Activated naive CD4-positive, alpha-beta T cell treated with anti-CD3 and anti-CD28 coated beads, Interleukin-2, amount 10 ng/mL, durations not matched to agents 7 days and 5 days (primary cell): ENCODE data around the gene PRKAA1.
"Not testable (repeated sequence)": the region's sequence is repeated elsewhere in the genome, so short reads cannot be mapped to it uniquely, and the experiment has no call there.

ENCODE experiments used
- CTCF ChIA-PET: fragments of 350-600 bp; sonication (Branson Sonifier 250); formaldehyde crosslinking; loops from one replicate; lab custom pipeline; 2021; ENCODE audit warnings: antibody characterized with exemption; lab: Charles Lee
- DNase-seq: peaks from one replicate; pipeline ENCODE4 v3.0.0-alpha.2; 2020
- H3K27ac Mint-ChIP-seq: one replicate; pipeline ENCODE4 v1.8.0; 2021; ENCODE audit warnings: mild to moderate bottlenecking, moderate library complexity, mixed read lengths
- H3K27me3 Mint-ChIP-seq: one replicate; pipeline ENCODE4 v1.8.0; 2021; ENCODE audit warnings: mild to moderate bottlenecking, mixed read lengths
- H3K36me3 Mint-ChIP-seq: one replicate; pipeline ENCODE4 v1.8.0; 2021; ENCODE audit warnings: mixed read lengths
- H3K4me1 Mint-ChIP-seq: one replicate; pipeline ENCODE4 v1.8.0; 2021; ENCODE audit warnings: mixed read lengths
- H3K4me3 Mint-ChIP-seq: one replicate; pipeline ENCODE4 v1.8.0; 2021; ENCODE audit warnings: mild to moderate bottlenecking, moderate library complexity, mixed read lengths
- H3K9me3 Mint-ChIP-seq: one replicate; pipeline ENCODE4 v1.8.0; 2021; ENCODE audit warnings: mixed read lengths

Gene PRKAA1

GRCh38 chr5:40829748-40830533 is 31.8 kb upstream of the PRKAA1 start:
- H3K4me1 Mint-ChIP-seq, result peaks cover 57% of the 10 kb centered on the region
- H3K27ac Mint-ChIP-seq, result no peak overlapping the region
- no peak for DNase-seq
- no peaks in the 10 kb centered on the region for H3K9me3 Mint-ChIP-seq
- H3K4me3 Mint-ChIP-seq, result no peak overlapping the region
- H3K27me3 Mint-ChIP-seq, result peaks cover 1% of the 10 kb centered on the region
- H3K36me3 Mint-ChIP-seq, result peaks cover 75% of the 10 kb centered on the region
- CTCF ChIA-PET, result no interaction called here

GRCh38 chr5:40828690-40829661 is 30.8 kb upstream of the PRKAA1 start:
- Mint-ChIP-seq H3K27ac (peak overlapping the region; percentile 60), H3K4me1 (peaks cover 51% of the 10 kb centered on the region), H3K9me3 (no peaks in the 10 kb centered on the region), H3K36me3 (peaks cover 68% of the 10 kb centered on the region), H3K27me3 (no peaks in the 10 kb centered on the region), H3K4me3 (no peak overlapping the region)
- DNase-seq, result no peak
- CTCF ChIA-PET, result interaction anchor here (1.2 kb wide), 1 partner anchor 31 kb away, joined by 3 read pairs; the partner anchor contains the start of gene PRKAA1

GRCh38 chr5:40828021-40828631 is 30.0 kb upstream of the PRKAA1 start:
- H3K4me3 Mint-ChIP-seq, result no peak overlapping the region
- no peaks in the 10 kb centered on the region for H3K27me3 Mint-ChIP-seq
- no peaks in the 10 kb centered on the region for H3K9me3 Mint-ChIP-seq
- peak overlapping the region; percentile 60 for H3K27ac Mint-ChIP-seq
- peaks cover 63% of the 10 kb centered on the region for H3K36me3 Mint-ChIP-seq
- no peak for DNase-seq
- H3K4me1 Mint-ChIP-seq, result peaks cover 42% of the 10 kb centered on the region
- CTCF ChIA-PET, result interaction anchor here (1.2 kb wide), 1 partner anchor 30 kb away, joined by 3 read pairs; the partner anchor contains the start of gene PRKAA1

- Mint-ChIP-seq H3K36me3 (peaks cover 56% of the 10 kb centered on the region), H3K4me3 (no peak overlapping the region), H3K4me1 (peaks cover 35% of the 10 kb centered on the region), H3K27ac (no peak overlapping the region), H3K27me3 (no peaks in the 10 kb centered on the region), H3K9me3 (no peaks in the 10 kb centered on the region)
- CTCF ChIA-PET, result no interaction called here
- no peak for DNase-seq
These were observed 29.2 kb upstream of the PRKAA1 start for GRCh38 chr5:40827188-40827977.

- Mint-ChIP-seq H3K9me3 (no peaks in the 10 kb centered on the region), H3K36me3 (peaks cover 50% of the 10 kb centered on the region), H3K27me3 (no peaks in the 10 kb centered on the region), H3K4me1 (peaks cover 28% of the 10 kb centered on the region), H3K4me3 (no peak overlapping the region), H3K27ac (no peak overlapping the region)
- no peak for DNase-seq
- CTCF ChIA-PET, result interaction anchor here (0.8 kb wide), 1 partner anchor 109 kb away, joined by 3 read pairs; no protein-coding TSS in a partner anchor
These were observed 28.5 kb upstream of the PRKAA1 start for GRCh38 chr5:40826489-40827187.

- CTCF ChIA-PET, H3K9me3 Mint-ChIP-seq, H3K27me3 Mint-ChIP-seq, H3K4me3 Mint-ChIP-seq, DNase-seq: not testable (repeated sequence)
- peak overlapping the region; percentile 15 for H3K27ac Mint-ChIP-seq
- H3K36me3 Mint-ChIP-seq, result peaks cover 47% of the 10 kb centered on the region
- peaks cover 22% of the 10 kb centered on the region for H3K4me1 Mint-ChIP-seq
These were observed 27.4 kb upstream of the PRKAA1 start for GRCh38 chr5:40825461-40826043.

GRCh38 chr5:40823459-40823858 is 25.3 kb upstream of the PRKAA1 start:
- DNase-seq, result no peak
- Mint-ChIP-seq H3K4me3 (no peak overlapping the region), H3K4me1 (peaks cover 7% of the 10 kb centered on the region), H3K9me3 (no peaks in the 10 kb centered on the region), H3K27ac (peak overlapping the region; percentile 19), H3K27me3 (no peaks in the 10 kb centered on the region), H3K36me3 (peaks cover 30% of the 10 kb centered on the region)
- CTCF ChIA-PET, result no interaction called here

- no peaks in the 10 kb centered on the region for H3K9me3 Mint-ChIP-seq
- no peak overlapping the region for H3K27ac Mint-ChIP-seq
- CTCF ChIA-PET, result no interaction called here
- no peaks in the 10 kb centered on the region for H3K27me3 Mint-ChIP-seq
- H3K36me3 Mint-ChIP-seq, result no peaks in the 10 kb centered on the region
- DNase-seq, result no peak
- no peak overlapping the region for H3K4me3 Mint-ChIP-seq
- H3K4me1 Mint-ChIP-seq, result peaks cover 4% of the 10 kb centered on the region
These were observed 15.6 kb upstream of the PRKAA1 start for GRCh38 chr5:40813698-40814281.

GRCh38 chr5:40812125-40812524 is 14.0 kb upstream of the PRKAA1 start:
- Mint-ChIP-seq H3K4me1 (peaks cover 11% of the 10 kb centered on the region), H3K36me3 (no peaks in the 10 kb centered on the region), H3K9me3 (no peaks in the 10 kb centered on the region), H3K27ac (no peak overlapping the region), H3K27me3 (no peaks in the 10 kb centered on the region), H3K4me3 (no peak overlapping the region)
- no peak for DNase-seq
- CTCF ChIA-PET, result no interaction called here

- Mint-ChIP-seq H3K4me1 (peaks cover 10% of the 10 kb centered on the region), H3K36me3 (peaks cover 2% of the 10 kb centered on the region), H3K9me3 (no peaks in the 10 kb centered on the region), H3K27me3 (peaks cover 20% of the 10 kb centered on the region), H3K27ac (no peak overlapping the region), H3K4me3 (no peak overlapping the region)
- CTCF ChIA-PET, result no interaction called here
- no peak for DNase-seq
These were observed 3.8 kb upstream of the PRKAA1 start for GRCh38 chr5:40801771-40802562.

- no peaks in the 10 kb centered on the region for H3K9me3 Mint-ChIP-seq
- DNase-seq, result no peak
- no peak overlapping the region for H3K27ac Mint-ChIP-seq
- peaks cover 20% of the 10 kb centered on the region for H3K27me3 Mint-ChIP-seq
- H3K36me3 Mint-ChIP-seq, result peaks cover 17% of the 10 kb centered on the region
- peaks cover 32% of the 10 kb centered on the region for H3K4me1 Mint-ChIP-seq
- H3K4me3 Mint-ChIP-seq, result peak overlapping the region; percentile 76
- CTCF ChIA-PET, result interaction anchor here (0.6 kb wide), 1 partner anchor 80 kb away, joined by 3 read pairs; no protein-coding TSS in a partner anchor
These were observed 1.1 kb upstream of the PRKAA1 start for GRCh38 chr5:40799258-40799657.

- Mint-ChIP-seq H3K4me1 (peaks cover 36% of the 10 kb centered on the region), H3K27ac (peak overlapping the region; percentile 57), H3K4me3 (peak overlapping the region; percentile 76), H3K36me3 (peaks cover 20% of the 10 kb centered on the region), H3K27me3 (peaks cover 20% of the 10 kb centered on the region), H3K9me3 (no peaks in the 10 kb centered on the region)
- CTCF ChIA-PET, result interaction anchor here (0.6 to 0.8 kb wide), 3 partner anchors 9 to 81 kb away, joined by 3 read pairs; no protein-coding TSS in a partner anchor
- DNase-seq, result no peak
These were observed 632 bp upstream of the PRKAA1 start for GRCh38 chr5:40798801-40799210.
